KMS-11 (cell line): ENCODE data around the gene NEB.

ENCODE experiments used
- H2AFZ ChIP-seq: fragments of 200-600 bp; sonication (generic); 2 replicates; pipeline ENCODE4 v1.6.1; 2016; ENCODE audit warnings: antibody characterized with exemption, mixed run types, low read depth
- H3K27ac ChIP-seq: fragments of 200-600 bp; sonication (generic); 2 replicates; pipeline ENCODE4 v1.6.1; 2016; ENCODE audit warnings: mild to moderate bottlenecking, mixed run types
- H3K27me3 ChIP-seq: fragments of 200-600 bp; sonication (generic); 2 replicates; pipeline ENCODE4 v1.6.1; 2017; ENCODE audit warnings: mild to moderate bottlenecking, low read depth, mixed run types, moderate library complexity; ENCODE audit not compliant: insufficient read depth
- H3K36me3 ChIP-seq: fragments of 200-600 bp; sonication (generic); 2 replicates; pipeline ENCODE4 v1.6.1; 2017; ENCODE audit warnings: mild to moderate bottlenecking, mixed run types; ENCODE audit not compliant: insufficient read depth
- H3K4me1 ChIP-seq: fragments of 200-600 bp; sonication (generic); 2 replicates; pipeline ENCODE4 v1.6.1; 2016; ENCODE audit warnings: mild to moderate bottlenecking, low read depth, mixed run types; ENCODE audit not compliant: poor library complexity, severe bottlenecking
- H3K4me2 ChIP-seq: fragments of 200-600 bp; sonication (generic); 2 replicates; pipeline ENCODE4 v1.7.0; 2016; ENCODE audit warnings: mild to moderate bottlenecking, mixed run types
- H3K4me3 ChIP-seq: fragments of 200-600 bp; sonication (generic); IDR thresholded peaks from 2 replicates; pipeline ENCODE4 v1.6.1; 2017; ENCODE audit warnings: low read depth, low read length, mixed read lengths; ENCODE audit not compliant: insufficient read depth
- H3K79me2 ChIP-seq: fragments of 200-600 bp; sonication (generic); 2 replicates; pipeline ENCODE4 v1.6.1; 2016; ENCODE audit warnings: low read depth, mixed run types; ENCODE audit not compliant: insufficient read depth
- H3K9ac ChIP-seq: fragments of 200-600 bp; sonication (generic); 2 replicates; pipeline ENCODE4 v1.6.1; 2016; ENCODE audit warnings: mild to moderate bottlenecking, mixed run types
- H4K20me1 ChIP-seq: fragments of 200-600 bp; sonication (generic); 2 replicates; pipeline ENCODE4 v1.6.1; 2016; ENCODE audit warnings: mild to moderate bottlenecking, mixed run types; ENCODE audit not compliant: insufficient read depth
- TF ChIP-seq, protein P1 (sequence below): fragments of 200-600 bp; sonication (generic); conservative IDR thresholded peaks from 2 replicates; pipeline ENCODE4 v1.6.1; 2017; ENCODE audit warnings: low read depth, mild to moderate bottlenecking, antibody characterized with exemption, low read length, moderate library complexity, mixed read lengths

Gene NEB

DNA sequence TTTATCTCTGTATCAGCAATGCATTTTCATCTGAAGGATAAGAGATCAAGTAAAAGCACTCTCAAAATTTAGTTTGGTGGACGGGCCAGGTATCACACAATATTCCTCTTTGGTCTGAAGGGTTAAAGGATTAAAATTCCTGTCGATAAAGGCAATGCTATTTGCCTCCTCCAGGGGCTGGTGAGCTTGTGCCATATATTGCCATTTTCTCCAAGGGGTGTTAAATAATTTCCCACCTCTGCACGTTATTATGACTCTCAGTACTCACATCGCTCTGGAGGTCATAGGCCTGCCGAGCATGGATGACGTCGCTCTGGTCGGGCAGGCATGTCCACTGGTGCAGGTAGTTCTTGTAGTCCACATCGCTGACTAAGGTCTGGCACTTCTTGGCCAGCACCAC is 94.2 kb downstream of the NEB start:
- Histone ChIP-seq H3K4me3 (no peak overlapping the region), H4K20me1 (no peaks in the 10 kb centered on the region), H3K4me2 (no peak overlapping the region), H3K79me2 (no peaks in the 10 kb centered on the region), H3K4me1 (peaks cover 9% of the 10 kb centered on the region), H3K9ac (no peak overlapping the region), H3K36me3 (no peaks in the 10 kb centered on the region), H2AFZ (no peak overlapping the region), H3K27ac (no peak overlapping the region), H3K27me3 (no peaks in the 10 kb centered on the region)
- TF ChIP-seq, protein P1, sequence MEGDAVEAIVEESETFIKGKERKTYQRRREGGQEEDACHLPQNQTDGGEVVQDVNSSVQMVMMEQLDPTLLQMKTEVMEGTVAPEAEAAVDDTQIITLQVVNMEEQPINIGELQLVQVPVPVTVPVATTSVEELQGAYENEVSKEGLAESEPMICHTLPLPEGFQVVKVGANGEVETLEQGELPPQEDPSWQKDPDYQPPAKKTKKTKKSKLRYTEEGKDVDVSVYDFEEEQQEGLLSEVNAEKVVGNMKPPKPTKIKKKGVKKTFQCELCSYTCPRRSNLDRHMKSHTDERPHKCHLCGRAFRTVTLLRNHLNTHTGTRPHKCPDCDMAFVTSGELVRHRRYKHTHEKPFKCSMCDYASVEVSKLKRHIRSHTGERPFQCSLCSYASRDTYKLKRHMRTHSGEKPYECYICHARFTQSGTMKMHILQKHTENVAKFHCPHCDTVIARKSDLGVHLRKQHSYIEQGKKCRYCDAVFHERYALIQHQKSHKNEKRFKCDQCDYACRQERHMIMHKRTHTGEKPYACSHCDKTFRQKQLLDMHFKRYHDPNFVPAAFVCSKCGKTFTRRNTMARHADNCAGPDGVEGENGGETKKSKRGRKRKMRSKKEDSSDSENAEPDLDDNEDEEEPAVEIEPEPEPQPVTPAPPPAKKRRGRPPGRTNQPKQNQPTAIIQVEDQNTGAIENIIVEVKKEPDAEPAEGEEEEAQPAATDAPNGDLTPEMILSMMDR, result no peak

DNA sequence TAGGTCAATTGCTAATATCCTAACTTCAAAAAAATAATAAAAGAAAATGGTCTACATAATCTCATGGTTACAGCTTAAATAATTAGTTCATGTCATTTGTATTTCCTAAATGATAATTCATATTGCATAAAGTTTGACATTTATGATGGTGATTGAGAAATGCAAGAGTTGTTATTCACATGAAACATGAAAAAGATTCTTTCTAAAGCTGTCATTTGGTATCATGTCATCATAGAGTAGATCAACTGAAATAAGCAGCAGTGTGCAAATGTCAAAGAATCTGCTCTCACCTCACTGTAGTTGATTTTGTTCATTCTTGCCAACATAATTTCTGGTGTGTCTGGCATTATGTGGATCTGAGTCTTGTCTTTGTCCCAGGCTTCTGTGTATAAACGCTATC is 95.3 kb downstream of the NEB start:
- Histone ChIP-seq H3K27me3 (no peaks in the 10 kb centered on the region), H2AFZ (peak overlapping the region; percentile 53; the same call in 1 of the 2 replicates), H3K4me2 (peak overlapping the region; percentile 27; the same call in 1 of the 2 replicates), H3K27ac (no peak overlapping the region), H3K9ac (no peak overlapping the region), H3K4me1 (peaks cover 9% of the 10 kb centered on the region), H3K79me2 (no peaks in the 10 kb centered on the region), H3K4me3 (no peak overlapping the region), H3K36me3 (no peaks in the 10 kb centered on the region), H4K20me1 (no peaks in the 10 kb centered on the region)
- TF ChIP-seq, protein P1, result no peak

DNA sequence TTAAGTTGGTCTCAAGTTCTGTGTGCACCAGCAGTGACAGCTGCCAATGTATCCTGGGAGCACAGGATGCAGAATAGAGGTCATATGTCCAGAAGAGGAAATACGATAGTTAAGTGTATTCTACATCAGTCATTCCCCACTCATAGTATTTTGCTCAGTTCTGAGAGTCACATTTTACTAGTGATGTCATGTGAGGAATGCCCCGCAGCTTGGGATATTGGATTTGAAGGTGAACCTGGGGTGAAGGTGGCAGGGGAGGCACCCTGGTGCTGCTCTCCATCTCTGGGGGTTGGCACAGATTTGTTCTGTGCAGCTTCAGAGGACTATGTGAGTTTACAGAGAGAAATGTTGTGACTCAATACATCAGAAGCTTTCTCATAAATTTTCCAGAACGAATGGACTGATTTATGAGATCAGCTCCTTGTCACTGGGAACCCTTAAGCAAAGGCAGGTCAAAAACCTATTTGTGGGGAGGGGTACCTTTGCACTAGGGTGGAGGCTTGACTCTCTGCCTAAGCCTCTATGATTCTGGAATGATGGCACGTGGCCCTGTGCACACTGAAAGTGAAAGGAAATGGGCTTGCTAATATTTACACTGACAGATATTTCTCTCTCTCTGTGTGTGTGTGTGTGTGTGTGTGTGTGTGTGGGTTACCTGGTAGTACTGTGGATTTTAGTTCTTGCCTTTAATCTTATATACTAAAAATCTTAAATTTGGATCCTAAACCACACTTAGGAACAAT is 95.9 kb downstream of the NEB start:
- peaks cover 9% of the 10 kb centered on the region for H3K4me1 ChIP-seq
- no peaks in the 10 kb centered on the region for H3K79me2 ChIP-seq
- H3K27ac ChIP-seq, result no peak overlapping the region
- H3K4me2 ChIP-seq, result peak overlapping the region; percentile 27
- no peaks in the 10 kb centered on the region for H3K36me3 ChIP-seq
- no peak overlapping the region for H3K4me3 ChIP-seq
- H3K27me3 ChIP-seq, result no peaks in the 10 kb centered on the region
- TF ChIP-seq, protein P1, result no peak
- peak overlapping the region; percentile 53 for H2AFZ ChIP-seq
- no peak overlapping the region for H3K9ac ChIP-seq
- no peaks in the 10 kb centered on the region for H4K20me1 ChIP-seq

DNA sequence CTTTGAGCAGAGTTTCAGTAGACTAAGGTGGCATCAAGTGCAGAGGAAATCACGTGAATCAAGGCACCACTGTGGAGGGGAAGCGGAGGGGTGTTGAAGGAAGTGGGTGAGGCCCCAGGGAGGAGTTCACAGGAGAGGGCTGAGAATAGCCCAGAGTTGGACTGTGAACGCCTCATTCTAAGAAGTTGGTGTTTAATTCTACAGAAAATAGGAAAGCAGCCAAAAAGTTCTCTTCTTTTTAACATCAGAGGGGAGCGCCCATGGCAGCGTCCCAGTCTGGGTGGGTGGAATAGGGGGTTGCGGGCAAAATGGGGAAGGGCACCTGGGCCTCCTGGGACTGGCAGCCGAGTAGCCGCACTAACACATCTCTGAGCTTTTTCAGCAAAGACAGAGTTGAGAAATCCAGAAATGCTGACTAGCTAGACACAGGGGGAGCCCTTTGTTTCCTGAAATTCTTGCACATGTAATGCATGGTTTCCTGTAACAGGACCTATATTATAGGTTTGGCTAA is 97.0 kb downstream of the NEB start:
- no peak overlapping the region for H3K4me2 ChIP-seq
- H4K20me1 ChIP-seq, result no peaks in the 10 kb centered on the region
- no peaks in the 10 kb centered on the region for H3K79me2 ChIP-seq
- no peak overlapping the region for H3K4me3 ChIP-seq
- TF ChIP-seq, protein P1, result no peak
- H3K4me1 ChIP-seq, result peaks cover 9% of the 10 kb centered on the region
- no peaks in the 10 kb centered on the region for H3K36me3 ChIP-seq
- H3K27ac ChIP-seq, result no peak overlapping the region
- H3K27me3 ChIP-seq, result no peaks in the 10 kb centered on the region
- H3K9ac ChIP-seq, result no peak overlapping the region
- no peak overlapping the region for H2AFZ ChIP-seq
